Measurements from ENCODE around the gene MINDY1.

- TF ChIP-seq POLR2AphosphoS5 (IDR thresholded peaks at IDR 0.05) (peak; percentile 48 to 90 (median 69)), CTCF (IDR thresholded peaks at IDR 0.05 in 8 of 11, conservative IDR thresholded peaks at IDR 0.05 in 3 of 11) (peak in 9 of 11 experiments; percentile 33 to 63 (median 44))
Observed at GRCh38 chr1:151006327-151007052, at the start of gene MINDY1.
